GM18861 (cell line): ENCODE data around the gene FZD10.

Source experiments
- ATAC-seq: cut with Tn5 transposase; IDR thresholded peaks from one replicate; pipeline ENCODE4 v1.9.1; 2021; ENCODE audit not compliant: unreplicated experiment

FZD10 gene

DNA sequence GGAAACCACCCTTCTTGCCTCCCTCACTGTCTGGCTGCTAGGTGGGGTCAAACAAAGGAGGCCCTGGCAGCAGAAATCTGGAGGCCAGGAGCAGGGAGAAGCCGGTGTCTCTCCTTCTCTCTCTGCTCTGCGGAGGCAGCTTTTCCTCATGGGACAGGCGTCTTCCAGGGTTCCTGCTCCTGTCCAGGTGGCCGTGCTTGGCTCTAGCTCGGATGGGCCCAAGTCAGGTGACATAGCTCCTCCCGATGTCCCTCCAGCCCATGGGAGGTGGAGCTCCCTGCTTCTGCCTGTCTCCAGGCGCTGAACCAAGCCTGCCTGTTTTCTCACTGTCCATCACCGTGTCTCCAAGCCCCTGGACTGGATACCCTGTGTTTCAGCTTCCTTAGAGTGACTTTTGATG lies 30.5 kb upstream of the FZD10 start:
- no peak for ATAC-seq

DNA sequence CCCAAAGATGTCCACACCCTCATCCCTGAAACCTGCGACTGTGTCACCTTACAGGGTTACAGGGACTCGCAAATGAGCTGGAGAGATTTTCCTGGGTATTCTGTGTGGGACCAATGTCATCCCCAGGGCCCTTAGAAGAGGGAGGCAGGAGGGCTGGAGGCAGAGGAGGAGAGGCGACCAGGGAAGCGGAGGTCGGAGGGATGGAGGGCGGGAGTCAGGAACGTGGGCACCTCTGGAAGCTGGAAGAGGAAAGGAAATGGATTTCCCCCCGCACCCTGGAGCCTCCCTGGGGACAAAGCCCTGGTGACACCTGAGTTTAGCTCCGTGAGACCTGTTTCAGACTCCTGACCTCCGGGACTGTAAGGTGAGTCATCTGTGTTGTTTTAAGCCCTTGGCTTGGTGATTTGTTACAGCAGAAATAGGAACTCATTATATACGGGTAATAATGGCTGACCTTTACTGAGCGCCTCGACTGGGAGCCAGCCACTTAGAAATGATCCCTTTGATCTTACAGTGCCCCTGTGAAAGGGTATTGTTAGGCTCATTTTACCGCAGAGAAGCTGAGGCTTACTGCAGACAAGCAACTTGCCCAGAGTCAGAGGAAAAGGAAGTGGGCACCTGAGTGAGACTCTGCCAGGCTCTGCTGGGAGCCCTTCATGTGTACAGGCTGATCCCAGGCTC lies 29.3 kb upstream of the FZD10 start:
- no peak for ATAC-seq

DNA sequence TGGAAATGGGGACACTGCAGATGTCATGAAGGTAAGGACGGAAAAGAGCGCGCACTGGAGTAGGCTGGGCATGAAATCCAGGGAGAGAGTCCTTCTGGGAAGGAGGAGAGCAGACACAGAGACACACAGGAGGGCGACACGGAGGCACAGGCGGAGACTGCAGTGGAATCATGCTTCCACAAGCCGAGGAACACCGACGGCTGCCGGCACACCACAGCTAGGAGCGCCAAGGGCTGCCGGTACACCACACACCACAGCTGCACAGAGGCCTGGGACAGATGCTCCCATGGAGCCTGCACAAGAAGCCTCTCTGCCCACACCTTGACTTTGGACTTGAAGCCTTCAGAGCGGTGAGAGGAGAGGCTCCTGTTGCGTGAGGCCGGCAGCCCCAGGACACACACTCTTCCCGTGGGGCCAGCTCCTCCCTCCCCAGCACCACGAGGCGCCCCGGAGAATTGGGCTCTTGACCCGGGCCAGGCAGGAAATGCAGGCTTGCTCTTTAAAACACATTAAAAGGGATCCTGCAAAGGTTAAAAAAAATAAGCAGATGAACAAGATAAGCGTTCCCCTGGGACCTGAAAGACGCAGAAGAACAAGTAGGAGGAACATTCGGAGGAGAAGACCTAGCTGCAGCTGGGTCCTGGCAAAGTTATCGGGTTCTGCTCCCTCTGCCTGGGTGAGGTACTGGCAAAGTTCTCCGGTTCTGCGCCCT lies 28.3 kb upstream of the FZD10 start:
- ATAC-seq, result no peak

DNA sequence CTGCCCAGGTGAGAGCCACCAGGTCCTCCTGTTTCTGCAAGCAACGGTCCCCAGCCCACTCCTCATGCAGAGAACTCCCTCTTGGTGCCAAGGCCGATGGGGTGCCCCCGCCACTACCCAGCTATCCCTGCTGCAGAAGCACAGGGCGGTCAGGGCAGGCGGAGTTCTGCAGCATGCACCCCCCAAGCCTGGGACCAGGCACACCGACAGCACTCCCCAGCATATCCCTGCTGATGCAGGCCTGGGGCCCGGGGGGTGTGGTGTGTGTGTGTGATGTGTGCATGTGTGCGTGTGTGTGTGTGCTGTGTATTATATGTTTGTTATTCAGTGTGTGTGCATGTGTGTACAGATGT lies 27.7 kb upstream of the FZD10 start:
- ATAC-seq, result no peak

DNA sequence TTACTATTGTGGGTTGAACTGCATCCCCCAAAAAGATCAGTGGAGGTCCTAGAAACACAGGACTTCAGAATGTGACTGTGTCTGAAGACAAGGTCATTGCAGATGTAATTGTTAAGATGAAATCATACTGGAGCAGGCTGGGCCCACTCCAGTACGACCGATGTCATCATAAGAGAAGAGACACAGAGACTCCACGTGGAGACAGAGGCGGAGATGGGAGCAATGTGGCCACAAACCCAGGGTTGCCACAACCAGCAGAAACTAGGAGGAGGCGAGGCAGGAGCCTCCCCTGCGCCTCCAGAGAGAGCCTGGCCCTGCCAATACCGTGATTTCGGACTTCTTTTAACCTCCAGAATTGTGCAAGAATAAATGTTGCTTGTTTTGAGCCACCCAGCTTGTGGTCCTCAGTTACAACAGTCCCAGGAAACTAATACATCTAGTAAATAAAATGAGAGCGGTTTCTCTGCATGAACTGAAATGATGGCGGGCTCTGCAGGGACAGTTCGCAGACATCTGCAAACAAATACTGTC lies 25.7 kb upstream of the FZD10 start:
- ATAC-seq, result no peak

DNA sequence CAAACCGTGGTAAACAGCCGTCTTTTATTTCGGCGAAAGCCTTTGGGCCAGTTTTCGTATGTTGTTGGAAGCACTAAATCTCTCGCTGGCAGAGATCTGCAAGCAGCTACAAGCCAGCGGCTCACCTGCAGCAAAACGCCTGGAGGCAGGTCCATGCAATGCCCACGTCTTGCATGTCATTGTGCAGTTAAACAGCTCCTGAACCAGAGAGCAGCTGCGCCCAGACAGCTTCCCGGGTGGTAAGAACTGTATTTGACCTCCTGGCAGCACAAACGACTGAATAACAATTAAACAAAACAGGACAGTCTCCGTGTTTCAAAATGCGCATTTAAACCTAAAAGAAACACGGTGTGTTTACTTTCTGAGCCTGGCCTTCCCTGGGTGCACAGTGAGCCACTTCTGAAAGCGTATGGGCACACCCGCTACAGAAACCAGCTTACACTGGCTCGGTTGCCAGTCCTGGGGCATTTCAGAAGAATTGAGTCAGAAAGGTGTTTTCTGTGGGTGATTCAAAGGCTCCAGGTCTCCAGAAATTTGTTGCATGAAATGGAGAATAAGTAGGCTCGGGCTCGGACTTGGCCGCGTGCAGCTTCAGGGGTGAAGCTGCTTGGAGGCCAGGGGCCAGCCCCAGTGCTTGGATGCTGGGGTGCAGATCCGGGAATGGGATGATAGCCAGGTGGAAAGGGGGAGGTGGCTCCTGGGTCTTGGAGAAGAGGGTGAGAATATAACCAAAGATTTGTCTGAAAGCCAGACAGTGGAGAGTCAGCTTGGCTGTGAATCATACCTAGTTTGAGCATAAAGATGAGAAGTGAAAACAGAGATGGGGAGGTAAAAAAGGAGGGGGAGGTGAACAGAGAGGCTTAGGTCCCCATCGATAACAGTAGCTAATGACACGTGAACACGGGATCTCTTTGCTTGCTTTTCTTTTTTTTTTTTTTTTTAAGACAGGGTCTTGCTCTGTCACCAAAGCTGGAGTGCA lies 24.9 kb upstream of the FZD10 start:
- no peak for ATAC-seq

DNA sequence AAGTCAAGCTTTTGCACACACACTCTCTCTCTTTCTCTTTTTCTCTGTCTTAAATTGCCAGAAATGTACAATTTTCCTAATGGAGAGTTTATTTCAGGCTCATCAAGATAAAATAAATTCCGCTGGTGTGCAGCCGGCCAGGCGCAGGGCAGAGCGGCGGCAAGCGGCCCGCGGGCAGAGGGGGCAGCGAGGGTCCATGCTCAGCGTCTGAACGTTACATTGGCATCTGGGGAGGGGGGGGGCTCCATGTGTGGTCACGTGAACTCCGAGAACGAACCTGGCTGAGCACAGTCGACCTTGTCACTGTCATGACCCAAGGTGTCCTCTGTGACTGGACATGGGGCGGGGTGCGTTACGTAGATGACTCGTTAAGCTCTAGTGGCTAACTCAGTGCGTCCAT lies 23.8 kb upstream of the FZD10 start:
- ATAC-seq, result no peak

DNA sequence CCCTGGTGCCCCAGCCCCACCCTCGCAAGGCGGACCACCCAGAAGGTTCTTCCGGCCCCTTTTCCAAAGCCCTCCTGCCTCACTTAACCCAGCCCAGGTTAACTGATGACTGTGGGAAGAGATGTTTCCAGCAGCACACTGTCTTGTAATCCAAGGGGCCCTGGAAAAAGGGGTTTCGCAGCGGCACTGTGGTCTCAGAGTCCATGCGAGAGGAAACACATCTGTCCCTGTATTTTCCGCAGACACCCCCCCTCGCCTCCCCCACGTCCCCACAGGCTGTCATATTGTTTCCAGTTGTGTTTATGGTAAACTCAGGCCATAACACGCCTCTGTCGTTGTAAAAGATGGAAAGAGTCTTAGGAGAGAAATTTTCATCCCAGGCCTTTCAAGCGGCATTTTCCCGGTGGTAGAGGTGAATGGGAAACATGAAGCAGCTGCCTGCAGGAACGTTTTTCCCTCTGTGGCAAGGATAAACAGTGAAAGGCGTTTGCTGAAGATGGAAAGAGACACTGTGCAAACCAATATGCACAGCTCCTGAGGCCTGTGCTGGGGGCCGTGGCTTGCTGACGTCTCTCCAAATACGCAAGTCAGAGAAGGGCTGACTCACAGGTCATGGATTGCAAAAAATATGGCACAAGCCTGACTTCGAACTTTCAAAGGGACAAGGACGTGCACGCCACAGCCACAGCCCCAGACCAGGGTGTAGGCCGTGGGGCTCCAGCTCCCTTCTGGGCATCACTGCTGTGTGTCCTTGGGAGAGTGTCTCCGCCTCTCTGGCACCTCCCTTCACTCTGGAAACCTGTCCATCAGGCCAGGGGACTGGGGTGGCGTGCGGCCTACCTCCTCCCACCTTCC lies 22.5 kb upstream of the FZD10 start:
- no peak for ATAC-seq

DNA sequence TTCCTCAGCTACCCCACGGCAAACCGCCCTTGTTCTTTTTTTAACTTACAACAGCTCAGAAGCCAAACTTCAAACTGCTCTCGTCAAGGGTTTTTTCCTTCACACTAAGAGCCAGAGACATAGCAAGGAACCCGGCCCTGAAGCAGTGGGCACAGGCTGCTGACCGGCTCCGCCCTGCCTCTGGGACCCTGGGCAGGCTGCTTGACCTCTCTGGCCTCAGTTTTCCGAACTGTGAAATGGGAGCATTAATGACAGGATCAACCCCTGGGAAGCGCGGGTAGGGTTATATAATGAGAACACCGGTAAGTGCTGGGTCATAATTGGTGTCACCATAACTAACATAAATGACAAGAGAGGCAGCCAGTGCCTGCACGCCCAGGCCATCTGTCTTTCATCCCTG lies 21.2 kb upstream of the FZD10 start:
- no peak for ATAC-seq

DNA sequence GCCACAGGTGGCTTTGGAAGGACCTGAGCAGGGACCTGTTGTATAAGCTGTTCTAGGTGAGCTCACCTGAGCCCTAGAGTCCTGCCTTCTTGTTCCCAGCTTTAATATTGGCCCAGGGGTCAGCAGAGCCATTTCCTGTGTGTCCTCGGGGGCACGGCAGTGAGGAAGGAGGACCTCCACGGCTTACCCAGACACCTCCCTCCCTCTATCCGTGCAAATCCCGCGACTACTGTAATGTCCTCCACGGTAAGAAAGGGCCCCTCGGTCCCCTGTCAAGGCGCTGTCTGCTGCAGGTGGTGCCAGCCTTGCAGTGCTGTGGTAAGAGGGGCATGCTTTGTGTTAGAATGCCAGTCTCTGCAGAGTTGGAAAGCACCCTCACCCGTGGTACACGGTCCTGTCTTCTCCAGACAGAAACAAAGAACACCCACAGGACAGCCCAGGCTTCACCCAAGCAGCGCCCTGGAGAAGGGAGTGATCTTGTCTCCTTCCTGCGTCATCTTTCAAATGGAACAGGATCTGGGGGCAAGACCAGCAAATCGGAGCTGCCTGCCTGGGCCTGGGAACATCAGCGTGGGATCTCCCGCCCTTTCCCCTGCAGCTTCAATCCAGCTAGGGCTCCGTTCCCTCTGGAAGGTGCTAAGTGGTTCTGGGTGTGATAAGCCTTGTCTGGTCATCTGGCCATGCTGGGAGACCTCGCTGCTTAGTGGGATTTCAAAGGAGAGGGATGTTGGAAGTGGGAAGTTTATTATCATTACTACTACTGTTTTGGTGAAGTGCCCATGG lies 20.2 kb upstream of the FZD10 start:
- no peak for ATAC-seq

DNA sequence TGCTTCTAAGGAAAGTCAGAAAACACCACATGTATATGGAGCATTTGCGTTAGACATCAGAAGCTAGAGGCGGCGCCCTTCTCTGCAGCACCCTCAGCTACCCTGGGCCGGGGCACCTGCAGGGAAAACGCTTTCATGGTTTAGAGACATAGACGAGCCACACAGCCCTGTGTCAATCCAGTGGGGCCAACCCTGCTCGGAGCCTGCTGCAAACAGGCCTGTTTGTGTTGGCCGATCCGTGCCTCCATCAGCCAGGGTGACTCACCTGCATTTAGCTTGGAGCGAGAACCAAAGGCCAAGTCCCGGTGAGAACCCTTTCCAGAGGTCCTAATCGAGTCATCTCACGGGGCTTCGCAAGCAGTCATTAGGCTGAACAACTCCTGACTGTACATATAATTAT lies 19.5 kb upstream of the FZD10 start:
- ATAC-seq, result no peak

DNA sequence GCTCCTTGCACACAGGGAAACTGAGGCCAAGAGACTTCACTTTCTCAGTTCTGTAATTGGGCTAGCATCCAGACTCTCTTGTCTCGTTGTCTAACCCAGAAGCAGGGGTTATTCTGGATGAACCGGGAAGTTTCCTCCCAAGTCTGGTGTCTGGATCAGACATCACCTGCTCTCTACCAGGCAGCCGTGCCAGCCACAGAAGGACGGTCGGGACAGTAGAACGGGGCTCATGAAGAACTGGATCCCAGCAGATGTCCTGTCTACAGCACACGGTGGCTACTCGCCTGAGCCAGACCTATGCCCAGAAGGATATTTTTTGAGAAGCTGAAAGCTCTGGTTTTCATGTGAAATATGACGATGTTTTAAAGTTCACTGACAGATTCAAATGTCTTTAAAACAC lies 19.1 kb upstream of the FZD10 start:
- no peak for ATAC-seq

DNA sequence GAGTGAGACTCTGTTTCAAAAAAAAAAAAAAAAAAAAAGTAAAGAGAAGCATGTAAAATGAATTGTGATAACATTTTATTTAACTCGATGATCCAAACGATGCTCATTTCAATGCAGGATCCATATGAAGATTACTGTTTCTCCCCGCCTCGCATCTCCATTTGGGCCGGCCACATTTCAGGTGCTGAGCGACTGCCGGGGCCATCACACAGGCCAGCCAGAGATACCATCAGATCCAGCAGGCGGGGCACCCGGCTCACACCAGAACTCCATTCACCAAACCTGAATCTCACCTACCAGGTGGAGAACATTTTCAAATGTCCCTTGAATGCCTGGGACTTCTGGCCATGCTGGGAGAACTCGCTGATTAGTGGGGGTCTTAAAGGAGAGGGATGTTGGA lies 18.0 kb upstream of the FZD10 start:
- ATAC-seq, result no peak

DNA sequence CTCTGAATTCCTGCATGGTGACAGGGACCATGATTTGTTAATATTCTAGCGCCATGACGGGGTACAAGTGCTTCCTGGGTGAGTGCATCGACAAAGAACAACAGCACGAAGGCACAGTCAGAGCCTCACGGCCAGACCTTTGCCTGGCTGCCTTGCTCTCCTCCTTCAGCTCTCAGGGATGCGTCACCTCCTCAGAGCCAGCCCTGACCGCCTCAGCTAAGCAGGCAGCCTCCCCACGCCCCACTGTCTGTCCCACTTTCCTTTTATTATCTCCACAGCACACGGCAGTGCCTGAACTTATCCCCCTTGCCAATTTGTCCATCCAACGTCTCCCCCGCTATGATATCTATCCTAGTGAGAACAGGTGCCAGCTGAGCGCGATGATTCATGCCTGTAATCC lies 16.5 kb upstream of the FZD10 start:
- ATAC-seq, result no peak

DNA sequence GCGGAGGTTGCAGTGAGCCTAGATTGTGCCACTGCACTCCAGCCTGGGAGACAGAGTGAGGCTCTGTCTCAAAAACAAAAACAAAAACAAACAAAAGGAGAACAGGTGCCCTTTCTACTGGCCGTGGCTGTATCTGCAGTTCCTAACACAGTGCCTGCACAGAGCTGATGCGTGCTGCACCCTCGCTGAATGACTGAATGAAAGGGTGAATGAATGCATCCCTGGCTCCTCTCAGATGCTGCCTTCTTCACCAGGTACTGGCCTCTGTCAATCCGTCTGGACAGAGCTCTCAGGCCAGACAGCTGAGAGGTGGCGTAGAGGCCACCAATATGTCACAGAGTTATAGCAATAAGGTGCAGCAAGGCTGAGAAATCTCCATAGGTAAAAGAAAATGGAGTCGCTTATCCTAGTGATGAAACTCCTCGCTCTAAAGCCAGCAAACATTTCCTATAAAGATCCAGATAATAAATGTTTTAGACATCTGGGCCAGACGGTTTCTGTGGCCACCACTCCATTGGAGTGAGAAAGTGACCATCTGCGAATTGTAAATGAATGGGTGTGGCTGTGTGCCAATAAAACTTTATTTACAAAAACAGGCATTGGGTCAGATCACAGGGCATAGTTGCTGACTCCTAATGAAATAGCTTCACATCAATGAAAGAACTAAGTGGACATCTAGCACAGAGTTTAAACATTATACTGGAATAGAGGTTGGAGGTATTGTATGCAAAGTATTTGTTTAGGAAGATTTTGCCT lies 15.9 kb upstream of the FZD10 start:
- no peak for ATAC-seq

DNA sequence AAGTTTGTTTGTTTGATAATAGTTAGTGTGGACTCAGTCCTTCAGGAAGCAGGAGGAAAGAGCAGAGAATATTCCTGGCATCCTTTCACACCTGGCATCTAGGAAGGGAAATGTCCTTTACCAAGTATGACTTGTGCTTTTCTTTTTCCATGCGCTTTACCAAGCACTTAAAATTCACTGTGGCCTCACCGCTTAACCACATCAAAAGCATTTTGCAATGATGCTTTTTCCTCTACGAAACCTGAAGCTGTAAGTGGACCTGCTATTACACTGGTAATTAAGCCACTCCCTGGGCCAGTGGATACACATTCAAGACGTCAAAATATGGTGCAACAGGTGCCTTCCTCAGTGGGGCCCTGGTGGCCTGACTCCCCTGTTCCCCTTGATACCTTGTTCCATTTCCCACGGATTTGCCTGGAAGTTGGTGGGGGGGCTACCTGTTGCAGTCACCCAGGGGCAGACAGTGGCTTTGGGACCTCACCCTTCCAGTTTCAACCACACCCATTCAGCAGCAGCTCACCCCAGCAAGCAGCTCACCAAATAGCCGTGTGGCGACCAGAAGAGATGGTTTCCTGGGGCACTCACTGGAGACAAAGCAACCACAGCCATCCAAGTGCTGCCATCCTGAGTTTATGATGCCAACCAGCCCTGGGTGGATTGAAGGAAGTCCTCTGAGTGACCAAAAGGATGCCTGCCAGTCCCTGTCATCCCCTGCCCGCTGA lies 14.2 kb upstream of the FZD10 start:
- ATAC-seq, result no peak

DNA sequence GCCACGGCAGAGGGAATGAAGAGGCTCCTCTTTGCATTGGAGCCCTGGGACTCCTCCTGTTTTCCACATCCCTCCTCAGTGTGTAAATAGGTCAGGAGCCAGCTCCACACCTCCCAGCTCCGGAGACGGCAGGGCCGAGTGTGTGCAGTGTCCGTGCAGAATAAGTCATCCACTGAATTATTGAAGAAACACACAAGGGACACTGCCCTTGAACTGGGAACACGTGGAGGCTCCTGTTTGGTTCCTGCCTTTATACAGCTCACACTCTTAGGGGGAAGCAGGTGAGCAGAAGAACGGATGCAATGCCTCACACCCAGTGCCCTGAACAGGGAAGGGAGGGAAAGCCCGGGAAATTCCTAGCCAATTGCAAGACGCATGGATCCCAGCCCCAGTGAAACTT lies 10.4 kb upstream of the FZD10 start:
- no peak for ATAC-seq

DNA sequence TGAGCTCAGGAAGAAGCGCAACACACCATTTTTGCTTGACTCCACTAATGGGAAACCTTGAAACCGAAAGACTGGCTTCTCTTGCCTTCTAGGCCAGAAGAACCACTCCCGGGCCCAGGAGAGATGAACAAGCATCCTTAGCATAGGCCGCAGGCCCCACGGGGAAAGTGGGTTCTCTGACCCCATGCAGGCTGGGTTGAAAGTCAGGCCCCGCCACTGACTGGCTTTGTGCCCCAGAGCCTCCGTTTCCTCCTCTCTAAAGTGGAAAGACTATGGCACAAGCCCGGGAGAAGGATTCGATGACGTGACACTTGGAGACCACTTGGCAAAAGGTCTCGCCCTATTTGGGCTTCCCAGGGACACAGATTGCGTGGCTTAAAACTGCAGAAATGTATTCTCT lies 9.9 kb upstream of the FZD10 start:
- ATAC-seq, result no peak

DNA sequence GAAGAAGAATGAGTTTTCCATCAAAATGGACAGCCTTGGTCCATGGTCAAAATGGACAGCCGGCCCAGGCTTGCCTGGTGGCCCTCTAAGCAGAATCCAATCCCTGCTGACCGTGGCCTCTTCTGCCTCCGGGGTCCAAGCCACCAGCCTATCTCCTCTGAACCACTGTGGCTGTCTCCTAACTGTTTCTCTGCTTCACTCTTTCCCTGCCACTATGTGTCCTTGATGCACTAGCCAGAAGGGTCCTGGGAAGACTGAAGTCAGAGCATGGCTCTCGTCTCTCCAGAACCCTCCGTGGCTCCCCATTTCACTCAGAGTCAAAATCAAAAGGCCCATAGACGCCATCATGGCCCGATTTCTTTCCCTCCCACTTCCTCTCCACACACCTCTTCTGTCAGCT lies 8.5 kb upstream of the FZD10 start:
- no peak for ATAC-seq
